Calu3 (cell line): ENCODE data around the gene CERT1. TPM values are rescaled to one million over a fixed set of nuclear protein-coding genes. Genes with fewer than 3 reads are reported as not detected.
"Not testable (repeated sequence)": the region's sequence is repeated elsewhere in the genome, so short reads cannot be mapped to it uniquely, and the experiment has no call there.

Source experiments
- BruUV-seq: library from RNA; stranded (reverse); fragments of 400-500 nt; replicated peaks from 2 replicates; lab custom pipeline; 2021; lab: Mats Ljungman, UMichigan
- CTCF ChIA-PET: fragments of 300-600 bp; sonication (Branson Sonifier 250); formaldehyde crosslinking; loops from one replicate; lab custom pipeline; 2022; ENCODE audit warnings: antibody characterized with exemption; lab: Charles Lee
- DNase-seq: peaks from one replicate; pipeline ENCODE4 v3.0.0; 2022
- H3K27ac Mint-ChIP-seq: one replicate; pipeline ENCODE4 v1.8.0; 2022; ENCODE audit warnings: mixed read lengths; ENCODE audit not compliant: unreplicated experiment
- H3K27me3 Mint-ChIP-seq: one replicate; pipeline ENCODE4 v1.8.0; 2022; ENCODE audit warnings: mixed read lengths; ENCODE audit not compliant: unreplicated experiment
- H3K36me3 Mint-ChIP-seq: one replicate; pipeline ENCODE4 v1.8.0; 2022; ENCODE audit warnings: mild to moderate bottlenecking, moderate library complexity, mixed read lengths; ENCODE audit not compliant: insufficient read depth, unreplicated experiment
- H3K4me1 Mint-ChIP-seq: one replicate; pipeline ENCODE4 v1.8.0; 2022; ENCODE audit warnings: mild to moderate bottlenecking, low read depth, mixed read lengths; ENCODE audit not compliant: unreplicated experiment
- H3K4me3 Mint-ChIP-seq: one replicate; pipeline ENCODE4 v1.8.0; 2022; ENCODE audit warnings: mild to moderate bottlenecking, low read depth, moderate library complexity, mixed read lengths; ENCODE audit not compliant: unreplicated experiment
- H3K9me3 Mint-ChIP-seq: one replicate; pipeline ENCODE4 v1.8.0; 2022; ENCODE audit warnings: low read depth, mixed read lengths; ENCODE audit not compliant: unreplicated experiment
- intact Hi-C: fragments of 100-400 bp; cut with micrococcal nuclease; formaldehyde crosslinking; loops from one replicate; pipeline ENCODE4 v1.10.0; 2022; ENCODE audit not compliant: unreplicated experiment
- total RNA-seq: library from RNA; stranded (reverse); gene quantifications from 2 replicates; pipeline ENCODE4 v1.2.3, GENCODE V29; 2022
- TF ChIP-seq, protein P1 (sequence below): fragments of 200-600 bp; IDR thresholded peaks from one replicate; pipeline ENCODE4 v1.8.0; 2022; ENCODE audit warnings: antibody characterized with exemption; ENCODE audit not compliant: unreplicated experiment

CERT1 gene
- total RNA-seq, 1 experiment from 2014 or later = 63.4 TPM

DNA sequence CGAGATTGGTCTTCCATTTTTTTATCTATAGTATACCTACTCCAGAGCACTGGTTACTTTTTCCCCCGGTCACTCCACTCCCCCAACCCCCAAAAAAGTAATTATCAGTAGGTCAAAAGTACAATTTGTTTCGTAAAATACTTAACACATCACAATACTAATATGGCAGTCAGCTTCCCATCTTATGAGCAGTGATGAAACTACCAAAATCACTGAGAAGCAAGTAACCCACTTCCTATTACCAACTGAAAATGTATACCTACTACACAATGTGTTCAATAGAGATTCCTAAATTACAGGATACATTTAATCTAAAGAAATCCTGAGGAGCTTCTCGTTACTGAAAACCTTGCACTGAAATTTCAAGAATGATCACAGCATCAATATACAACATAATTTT is 1.9 kb downstream of the CERT1 start:
- H3K27me3 Mint-ChIP-seq = no peaks in the 10 kb centered on the region
- peaks cover 41% of the 10 kb centered on the region for H3K36me3 Mint-ChIP-seq
- no TSS peak for BruUV-seq
- TF ChIP-seq, protein P1, sequence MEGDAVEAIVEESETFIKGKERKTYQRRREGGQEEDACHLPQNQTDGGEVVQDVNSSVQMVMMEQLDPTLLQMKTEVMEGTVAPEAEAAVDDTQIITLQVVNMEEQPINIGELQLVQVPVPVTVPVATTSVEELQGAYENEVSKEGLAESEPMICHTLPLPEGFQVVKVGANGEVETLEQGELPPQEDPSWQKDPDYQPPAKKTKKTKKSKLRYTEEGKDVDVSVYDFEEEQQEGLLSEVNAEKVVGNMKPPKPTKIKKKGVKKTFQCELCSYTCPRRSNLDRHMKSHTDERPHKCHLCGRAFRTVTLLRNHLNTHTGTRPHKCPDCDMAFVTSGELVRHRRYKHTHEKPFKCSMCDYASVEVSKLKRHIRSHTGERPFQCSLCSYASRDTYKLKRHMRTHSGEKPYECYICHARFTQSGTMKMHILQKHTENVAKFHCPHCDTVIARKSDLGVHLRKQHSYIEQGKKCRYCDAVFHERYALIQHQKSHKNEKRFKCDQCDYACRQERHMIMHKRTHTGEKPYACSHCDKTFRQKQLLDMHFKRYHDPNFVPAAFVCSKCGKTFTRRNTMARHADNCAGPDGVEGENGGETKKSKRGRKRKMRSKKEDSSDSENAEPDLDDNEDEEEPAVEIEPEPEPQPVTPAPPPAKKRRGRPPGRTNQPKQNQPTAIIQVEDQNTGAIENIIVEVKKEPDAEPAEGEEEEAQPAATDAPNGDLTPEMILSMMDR = no peak
- H3K27ac Mint-ChIP-seq = peak overlapping the region; percentile 84
- no peaks in the 10 kb centered on the region for H3K9me3 Mint-ChIP-seq
- intact Hi-C loops = no loop called here
- no peak for DNase-seq
- peaks cover 48% of the 10 kb centered on the region for H3K4me1 Mint-ChIP-seq
- CTCF ChIA-PET = interaction anchor here (1.2 to 1.5 kb wide), 2 partner anchors 57 kb away, joined by 3 to 5 read pairs; no protein-coding TSS in a partner anchor
- peak overlapping the region; percentile 93 for H3K4me3 Mint-ChIP-seq

DNA sequence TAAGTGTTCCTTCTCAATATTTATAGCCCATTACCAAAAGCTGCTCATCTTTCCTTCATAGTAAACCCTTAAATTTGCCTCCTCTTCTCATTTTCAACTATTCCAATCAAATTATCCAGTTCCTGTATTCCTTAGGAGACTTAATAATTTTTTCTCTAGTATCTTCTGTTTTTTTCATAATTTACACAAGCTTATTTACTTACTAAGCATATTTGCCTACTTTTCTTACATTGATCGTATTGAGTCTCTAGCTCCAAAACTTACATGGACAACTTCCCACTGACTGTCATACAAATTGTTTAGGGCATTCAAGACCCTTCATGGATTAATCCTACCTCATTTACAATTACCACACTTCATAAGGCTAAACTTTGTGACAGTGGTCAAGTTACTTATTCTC is 3.6 kb downstream of the CERT1 start:
- peaks cover 35% of the 10 kb centered on the region for H3K4me1 Mint-ChIP-seq
- no peak for DNase-seq
- H3K9me3 Mint-ChIP-seq = no peaks in the 10 kb centered on the region
- BruUV-seq = no TSS peak
- no peak overlapping the region for H3K27ac Mint-ChIP-seq
- CTCF ChIA-PET = no interaction called here
- H3K4me3 Mint-ChIP-seq = no peak overlapping the region
- intact Hi-C loops = no loop called here
- H3K36me3 Mint-ChIP-seq = peaks cover 43% of the 10 kb centered on the region
- no peaks in the 10 kb centered on the region for H3K27me3 Mint-ChIP-seq
- TF ChIP-seq, protein P1 = no peak

DNA sequence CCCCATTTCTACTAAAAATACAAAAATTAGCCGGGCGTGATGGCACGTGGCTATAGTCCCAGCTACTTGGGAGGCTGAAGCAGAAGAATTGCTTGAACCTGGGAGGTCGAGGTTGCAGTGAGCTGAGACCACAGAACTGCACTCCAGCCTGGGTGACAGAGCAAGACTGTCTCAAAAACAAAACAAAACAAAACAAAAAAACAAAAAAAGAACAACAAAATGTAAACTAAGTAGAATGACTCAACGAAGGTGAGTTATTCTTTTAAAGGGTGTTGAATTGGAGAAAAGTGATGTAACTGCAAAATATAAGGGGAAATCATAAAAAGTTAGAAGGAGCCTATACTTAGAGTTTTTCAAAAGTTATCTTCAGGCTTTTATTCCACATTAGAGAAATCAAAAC is 6.3 kb downstream of the CERT1 start:
- H3K4me1 Mint-ChIP-seq = peaks cover 35% of the 10 kb centered on the region
- H3K9me3 Mint-ChIP-seq, intact Hi-C loops, BruUV-seq, H3K4me3 Mint-ChIP-seq, DNase-seq, H3K27ac Mint-ChIP-seq, CTCF ChIA-PET, H3K27me3 Mint-ChIP-seq: not testable (repeated sequence)
- H3K36me3 Mint-ChIP-seq = peaks cover 17% of the 10 kb centered on the region

DNA sequence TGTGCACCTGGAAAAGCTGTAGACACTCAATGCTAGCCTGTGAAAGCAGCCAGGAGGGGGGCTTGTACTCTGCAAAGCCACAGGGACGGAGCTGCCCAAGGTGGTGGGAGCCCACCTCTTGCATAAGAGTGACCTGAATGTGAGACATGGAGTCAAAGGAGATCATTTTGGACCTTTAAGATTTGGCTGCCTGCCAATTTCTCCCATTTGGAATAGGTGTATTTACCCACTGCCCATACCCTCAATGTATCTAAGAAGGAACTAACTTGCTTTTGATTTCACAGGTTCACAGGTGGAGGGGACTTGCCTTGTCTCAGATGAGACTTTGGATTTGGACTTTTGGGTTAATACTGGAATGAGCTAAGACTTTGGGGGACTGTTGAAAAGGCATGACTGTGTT is 12.6 kb downstream of the CERT1 start:
- H3K4me1 Mint-ChIP-seq, CTCF ChIA-PET, H3K9me3 Mint-ChIP-seq, intact Hi-C loops, H3K27ac Mint-ChIP-seq, H3K27me3 Mint-ChIP-seq, H3K4me3 Mint-ChIP-seq, BruUV-seq, DNase-seq, H3K36me3 Mint-ChIP-seq: not testable (repeated sequence)

DNA sequence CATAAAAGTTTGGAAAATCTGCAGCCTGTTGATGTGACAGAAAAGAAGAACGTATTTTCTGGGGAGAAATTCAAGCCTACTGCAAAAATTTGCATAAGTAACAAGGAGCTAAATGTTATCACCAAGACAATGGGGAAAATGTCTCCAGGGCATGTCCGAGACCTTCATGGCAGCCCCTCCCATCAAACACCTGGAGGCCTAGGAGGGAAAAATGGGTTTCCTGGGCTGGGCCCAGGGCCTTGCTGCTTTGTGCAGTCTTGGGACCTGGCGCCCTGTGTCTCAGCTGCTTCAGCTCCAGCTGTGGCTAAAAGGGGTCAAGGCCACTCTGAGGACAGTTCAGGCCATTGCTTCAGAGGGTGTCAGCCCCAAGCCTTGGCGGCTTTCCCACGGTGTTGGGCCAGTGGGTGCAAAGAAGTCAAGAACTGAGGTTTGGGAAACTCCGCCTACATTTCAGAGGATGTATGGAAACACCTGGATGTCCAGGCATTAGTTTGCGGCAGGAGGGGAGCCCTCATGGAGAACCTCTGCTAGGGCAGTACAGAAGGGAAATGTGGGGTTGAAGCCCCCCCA is 13.1 kb downstream of the CERT1 start:
- H3K27ac Mint-ChIP-seq = no peak overlapping the region
- no peaks in the 10 kb centered on the region for H3K27me3 Mint-ChIP-seq
- H3K4me3 Mint-ChIP-seq = no peak overlapping the region
- TF ChIP-seq, protein P1 = no peak
- H3K36me3 Mint-ChIP-seq = peaks cover 9% of the 10 kb centered on the region
- no TSS peak for BruUV-seq
- DNase-seq = no peak
- CTCF ChIA-PET = no interaction called here
- no peaks in the 10 kb centered on the region for H3K4me1 Mint-ChIP-seq
- peaks cover 2% of the 10 kb centered on the region for H3K9me3 Mint-ChIP-seq
- intact Hi-C loops = no loop called here
